CD4-positive, alpha-beta T cell treated with Interleukin-17A for 1 hour (primary cell): ENCODE results near the gene TMEM44.
"Not testable (repeated sequence)": the region's sequence is repeated elsewhere in the genome, so short reads cannot be mapped to it uniquely, and the experiment has no call there.

Experiments used
- DNase-seq: peaks from one replicate; pipeline ENCODE4 v3.0.0-alpha.2; 2020

TMEM44 gene

GRCh38 chr3:194549853-194550252, 83.4 kb downstream of the TMEM44 start:
- DNase-seq, result no peak

- DNase-seq, result no peak
Measured at GRCh38 chr3:194548346-194549321, 84.6 kb downstream of the TMEM44 start.

DNA sequence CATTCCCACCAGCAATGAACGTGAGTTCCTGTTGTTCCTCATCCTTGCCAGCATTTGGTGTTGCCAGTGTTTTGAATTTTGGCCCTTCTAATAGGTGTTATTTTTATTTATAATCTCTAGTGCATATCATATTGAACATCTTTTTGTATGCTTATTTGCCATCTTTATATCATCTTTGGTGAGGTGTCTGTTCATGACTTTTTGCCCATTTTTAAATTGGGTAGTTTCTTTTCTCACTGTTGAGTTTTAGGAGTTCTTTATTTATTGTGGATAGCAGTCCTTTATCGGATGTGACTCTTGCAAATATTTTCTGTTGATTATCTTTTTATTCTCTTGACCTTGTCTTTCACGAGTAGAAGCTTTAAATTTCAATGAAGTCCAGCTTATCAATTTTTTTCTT, 86.2 kb downstream of the TMEM44 start:
- DNase-seq, result no peak

- not testable (repeated sequence) for DNase-seq
Measured at GRCh38 chr3:194545538-194545937, 87.7 kb downstream of the TMEM44 start.

DNA sequence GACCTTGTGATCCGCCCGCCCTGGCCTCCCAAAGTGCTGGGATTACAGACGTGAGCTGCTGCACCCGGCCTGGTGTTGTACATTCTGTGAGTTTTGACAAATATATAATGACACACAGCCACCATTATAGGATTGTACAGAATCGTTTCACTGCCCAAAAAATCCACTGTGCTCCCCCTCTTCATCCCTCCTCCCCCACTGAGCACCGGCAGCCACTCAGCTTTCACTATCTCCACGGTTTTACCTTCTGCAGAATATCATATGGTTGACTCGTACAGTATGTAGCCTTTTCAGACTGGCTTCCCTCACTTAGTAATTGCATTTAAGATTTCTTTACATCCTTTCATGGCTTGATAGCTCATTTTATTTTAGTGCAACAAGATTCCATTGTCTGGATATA, 89.7 kb downstream of the TMEM44 start:
- DNase-seq, result no peak

GRCh38 chr3:194541483-194541882, 91.7 kb downstream of the TMEM44 start:
- no peak for DNase-seq

- no peak for DNase-seq
Measured at GRCh38 chr3:194540274-194540905, 92.8 kb downstream of the TMEM44 start.

DNA sequence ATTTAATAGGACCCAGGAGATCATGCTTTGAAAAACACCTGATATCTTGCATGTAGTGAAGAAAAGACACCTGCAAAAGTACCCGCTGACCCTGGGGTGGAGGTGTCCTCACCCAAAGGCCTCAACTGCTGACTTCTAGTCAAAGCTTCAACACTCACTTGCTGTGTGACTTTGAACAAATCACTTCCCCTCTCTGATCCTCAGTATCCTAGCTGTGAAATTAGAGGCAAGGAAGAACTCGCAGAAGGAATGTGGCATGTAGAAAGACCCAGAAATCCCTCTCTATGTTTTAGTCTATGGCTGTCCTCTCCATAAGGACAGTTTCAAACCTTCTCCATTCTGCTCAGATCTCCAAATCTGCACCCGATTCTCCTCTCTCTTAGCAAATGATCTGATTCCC, 93.7 kb downstream of the TMEM44 start:
- no peak for DNase-seq

DNA sequence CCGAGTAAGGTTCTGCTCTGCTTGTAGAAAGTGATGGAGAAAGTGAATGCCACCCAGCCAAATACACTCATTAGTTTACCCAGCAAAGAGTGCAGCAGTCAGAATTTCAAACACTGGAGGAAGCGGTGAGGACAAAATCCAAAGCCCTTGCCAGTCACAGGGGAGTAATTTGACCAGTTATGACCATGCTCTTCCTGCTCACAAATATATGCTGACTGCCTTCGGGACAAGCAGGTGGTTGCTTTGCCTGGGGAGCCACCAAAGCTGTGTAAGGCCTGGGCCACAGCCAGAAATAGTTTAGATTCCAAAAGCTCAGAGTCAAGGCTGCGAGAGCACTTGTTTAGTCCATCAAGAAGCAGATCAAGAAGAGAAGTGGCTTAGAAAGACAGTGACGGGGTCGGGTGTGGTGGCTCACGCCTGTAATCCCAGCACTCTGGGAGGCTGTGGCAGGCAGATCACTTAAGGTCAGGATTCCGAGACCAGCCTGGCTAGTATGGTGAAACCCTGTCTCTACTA, 95.4 kb downstream of the TMEM44 start:
- no peak for DNase-seq
